ENCODE results near the gene NRAS. TPM values are rescaled to one million over a fixed set of nuclear protein-coding genes. Genes with fewer than 3 reads are reported as not detected.

Gene NRAS
- polyA plus RNA-seq, 1 of the 3 experiments (the other 2 are of a cell fraction) = 15.9 TPM

- no peak overlapping the region for H3K27ac ChIP-seq (ENCODE audit: low read depth in 2 of 2, low read length in 1 of 2)
Measured at GRCh38 chr1:114723915-114724314, 7.3 kb upstream of the NRAS start.

More at GRCh38 chr1:114723915-114724314, 7.3 kb upstream of the NRAS start:
- Histone ChIP-seq H3K4me1 (ENCODE audit: control insufficient read depth in 1 of 2, insufficient read depth in 2 of 2, low read depth in 1 of 2, low read length in 1 of 2) (no peaks in the 10 kb centered on the region), H3K4me2 (no peak overlapping the region), H3K9me2 (no peaks in the 10 kb centered on the region), H3K36me3 (replicated peaks in 1 of 2; ENCODE audit: control insufficient read depth in 1 of 2, insufficient read depth in 2 of 2, low read length in 1 of 2) (peaks cover 89 to 93% of the 10 kb centered on the region in 2 experiments), H3K27me3 (ENCODE audit: insufficient read depth) (no peaks in the 10 kb centered on the region), H3K4me3 (ENCODE audit: low read depth in 2 of 2, low read length in 1 of 2) (no peak overlapping the region), H3K9me3 (no peaks in the 10 kb centered on the region), H3K9ac (no peak overlapping the region), H4K20me1 (ENCODE audit: insufficient read depth) (no peaks in the 10 kb centered on the region), H3F3A (replicated peaks; ENCODE audit: insufficient read depth) (peaks cover 38% of the 10 kb centered on the region), H2AFZ (ENCODE audit: low read depth) (no peak overlapping the region), H3K79me2 (ENCODE audit: insufficient read depth) (peaks cover 42% of the 10 kb centered on the region)
- ChIA-PET CTCF (no interaction called here), POLR2A (no interaction called here)
- no peak for DNase-seq
- WGBS (ENCODE audit: low lambda C conversion rate) = 100% methylated on average over 1 of the region's 1 CpG
- TF ChIP-seq GATA2 (CRISPR knock-in tag; IDR thresholded peaks at IDR 0.05) = no peak
- TF ChIP-seq RAD21 (IDR thresholded peaks at IDR 0.05; ENCODE audit: low read length) = no peak
- TF ChIP-seq FOXM1 (IDR thresholded peaks at IDR 0.05; ENCODE audit: low read depth) = no peak
- no peak for TF ChIP-seq PBX3 (IDR thresholded peaks at IDR 0.05)
- TF ChIP-seq MAX (IDR thresholded peaks at IDR 0.05; ENCODE audit: low read depth) = no peak
- no peak for TF ChIP-seq GABPA (IDR thresholded peaks at IDR 0.05; ENCODE audit: low read depth)
- no peak for TF ChIP-seq REST (IDR thresholded peaks at IDR 0.05; ENCODE audit: low read depth, low read length)
- TF ChIP-seq NFIC (IDR thresholded peaks at IDR 0.05; ENCODE audit: borderline replicate concordance) = no peak
- no peak for TF ChIP-seq SMC3 (IDR thresholded peaks at IDR 0.05; ENCODE audit: low read depth, low read length)
- TF ChIP-seq ZBTB33 (IDR thresholded peaks at IDR 0.05; ENCODE audit: borderline replicate concordance, low read depth) = no peak
- TF ChIP-seq RXRA (IDR thresholded peaks at IDR 0.05; ENCODE audit: borderline replicate concordance, low read depth) = no peak
- no peak for TF ChIP-seq RFX5 (IDR thresholded peaks at IDR 0.05; ENCODE audit: low read length)
- TF ChIP-seq RCOR1 (IDR thresholded peaks at IDR 0.05; ENCODE audit: low read length) = no peak
- TF ChIP-seq JUND (IDR thresholded peaks at IDR 0.05) = no peak
- TF ChIP-seq EZH2phosphoT487 (IDR thresholded peaks at IDR 0.05; ENCODE audit: borderline replicate concordance, low read depth) = no peak
- no peak for TF ChIP-seq TAF1 (IDR thresholded peaks at IDR 0.05; ENCODE audit: borderline replicate concordance, low read depth, low read length)
- no peak for TF ChIP-seq IRF3 (IDR thresholded peaks at IDR 0.05; ENCODE audit: low read depth, low read length)

Data from SK-N-SH (cell line).